Erythroblast (primary cell): ENCODE data around the gene DEPDC4.
"Not testable (repeated sequence)": the region's sequence is repeated elsewhere in the genome, so short reads cannot be mapped to it uniquely, and the experiment has no call there.

ENCODE experiments used
- GATA1 ChIP-seq: IDR thresholded peaks from 2 replicates; pipeline ENCODE4 v1.6.1; 2011; ENCODE audit warnings: low read depth, mild to moderate bottlenecking, control low read depth, low read length, moderate library complexity
- POLR2A ChIP-seq: IDR thresholded peaks from 2 replicates; pipeline ENCODE4 v1.6.1; 2011; ENCODE audit warnings: mild to moderate bottlenecking, low read length

DNA sequence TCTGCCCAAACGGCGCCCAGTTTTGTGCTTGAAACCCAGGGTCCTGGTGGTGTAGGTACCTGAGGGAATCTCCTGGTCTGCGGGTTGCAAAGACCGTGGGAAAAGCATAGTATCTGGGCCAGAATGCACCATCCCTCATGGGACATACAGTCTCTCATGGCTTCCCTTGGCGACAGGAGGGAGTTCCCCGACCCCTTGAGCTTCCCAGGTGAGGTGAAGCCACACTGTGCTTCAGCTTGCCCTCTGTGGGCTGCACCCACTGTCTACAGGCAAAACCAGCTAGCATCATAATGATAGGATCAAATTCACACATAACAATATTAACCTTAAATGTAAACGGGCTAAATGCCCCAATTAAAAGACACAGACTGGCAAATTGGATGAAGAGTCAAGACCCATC lies 37.5 kb upstream of the DEPDC4 start:
- TF ChIP-seq POLR2A, GATA1: not testable (repeated sequence)
